ENCODE results near the gene RAB4B.
"Not testable (repeated sequence)": the region's sequence is repeated elsewhere in the genome, so short reads cannot be mapped to it uniquely, and the experiment has no call there.

Gene RAB4B

GRCh38 chr19:40777937-40778705 lies at the start of gene RAB4B:
RAB4B (plus strand) TSS chr19:40778247; CDS start chr19:40778376, 129 bp downstream.
- peak; percentile 100 for DNase-seq

GRCh38 chr19:40730065-40730464 lies 48.0 kb upstream of the RAB4B start:
- DNase-seq = not testable (repeated sequence)

- DNase-seq = not testable (repeated sequence)
Observed at GRCh38 chr19:40732304-40732703, 45.7 kb upstream of the RAB4B start.

GRCh38 chr19:40733149-40733548 lies 44.9 kb upstream of the RAB4B start:
- DNase-seq = no peak

- no peak for DNase-seq
Observed at GRCh38 chr19:40735013-40735771, 42.9 kb upstream of the RAB4B start.

GRCh38 chr19:40736661-40737060 lies 41.4 kb upstream of the RAB4B start:
- DNase-seq = no peak

- DNase-seq = no peak
Observed at GRCh38 chr19:40737102-40737644, 40.9 kb upstream of the RAB4B start.

GRCh38 chr19:40739030-40739839 lies 38.8 kb upstream of the RAB4B start:
- no peak for DNase-seq

- DNase-seq = no peak
Observed at GRCh38 chr19:40739871-40740703, 38.0 kb upstream of the RAB4B start.

- no peak for DNase-seq
Observed at GRCh38 chr19:40740747-40741146, 37.3 kb upstream of the RAB4B start.

- no peak for DNase-seq
Observed at GRCh38 chr19:40741527-40742390, 36.3 kb upstream of the RAB4B start.

GRCh38 chr19:40742477-40742876 lies 35.6 kb upstream of the RAB4B start:
- no peak for DNase-seq

- DNase-seq = no peak
Observed at GRCh38 chr19:40742886-40743285, 35.2 kb upstream of the RAB4B start.

GRCh38 chr19:40743926-40744325 lies 34.1 kb upstream of the RAB4B start:
- no peak for DNase-seq

GRCh38 chr19:40744554-40745401 lies 33.3 kb upstream of the RAB4B start:
- DNase-seq = peak; percentile 15

- no peak for DNase-seq
Observed at GRCh38 chr19:40745402-40745780, 32.7 kb upstream of the RAB4B start.

- no peak for DNase-seq
Observed at GRCh38 chr19:40747536-40747935, 30.5 kb upstream of the RAB4B start.

- peak; percentile 100 for DNase-seq
Observed at GRCh38 chr19:40750058-40750873, 27.8 kb upstream of the RAB4B start, which contains the start of gene ACTMAP. ACTMAP (minus strand) TSS chr19:40750477; CDS start chr19:40749803, 674 bp downstream.
